ENCODE data around the gene SPTBN1.

- no peak for TF ChIP-seq POLR2A (IDR thresholded peaks at IDR 0.05)
- TF ChIP-seq CTCF (IDR thresholded peaks at IDR 0.05) = no peak
Measured at GRCh38 chr2:54708584-54709335, 252.6 kb downstream of the SPTBN1 start.
